ELF-1 (cell line): Measurements from ENCODE around the gene ANP32B.
"Not testable (repeated sequence)": the region's sequence is repeated elsewhere in the genome, so short reads cannot be mapped to it uniquely, and the experiment has no call there.

Experiments
- DNase-seq: peaks from one replicate; pipeline ENCODE4 v3.0.0-alpha.2; 2016; ENCODE audit warnings: low read depth, low spot score

Gene ANP32B

GRCh38 chr9:97992219-97992618, 9.1 kb downstream of the ANP32B start:
- DNase-seq: no peak

DNA sequence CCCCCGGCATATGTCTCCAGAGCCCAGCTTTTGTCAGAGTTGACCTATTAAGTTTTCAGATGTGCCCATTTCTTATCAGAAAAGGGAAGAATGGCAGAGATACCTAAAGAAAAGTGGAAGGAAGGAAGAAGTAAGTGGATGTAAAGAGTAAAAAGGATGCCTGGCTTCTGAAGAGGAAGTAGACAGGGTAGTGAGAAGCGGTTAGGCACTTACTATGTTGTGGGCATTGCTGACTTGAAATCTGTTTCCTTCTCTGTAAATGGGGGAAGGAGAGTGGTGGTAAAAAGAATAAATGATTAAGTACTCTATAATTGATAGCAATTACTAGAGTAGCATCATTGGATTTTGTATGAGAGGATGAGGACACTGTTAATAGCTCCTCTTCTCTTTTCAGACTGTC, 9.9 kb downstream of the ANP32B start:
- DNase-seq: no peak

DNA sequence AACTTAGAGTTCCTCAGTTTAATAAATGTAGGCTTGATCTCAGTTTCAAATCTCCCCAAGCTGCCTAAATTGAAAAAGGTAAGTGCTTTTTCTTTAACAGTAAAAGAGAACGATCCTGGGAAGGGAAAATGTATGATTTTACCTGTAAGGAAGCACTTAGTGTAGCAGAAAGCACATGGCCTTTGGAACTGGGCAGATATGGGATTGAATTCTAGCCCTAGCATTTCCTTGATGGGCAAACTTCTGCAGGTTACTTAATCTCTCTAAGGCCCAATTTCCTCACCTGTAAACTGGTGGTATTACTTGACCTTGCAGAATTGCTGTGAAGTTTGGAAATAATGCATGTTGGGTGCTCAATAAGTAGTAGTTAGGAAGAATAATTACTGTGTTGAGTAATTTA, 11.6 kb downstream of the ANP32B start:
- DNase-seq: no peak

DNA sequence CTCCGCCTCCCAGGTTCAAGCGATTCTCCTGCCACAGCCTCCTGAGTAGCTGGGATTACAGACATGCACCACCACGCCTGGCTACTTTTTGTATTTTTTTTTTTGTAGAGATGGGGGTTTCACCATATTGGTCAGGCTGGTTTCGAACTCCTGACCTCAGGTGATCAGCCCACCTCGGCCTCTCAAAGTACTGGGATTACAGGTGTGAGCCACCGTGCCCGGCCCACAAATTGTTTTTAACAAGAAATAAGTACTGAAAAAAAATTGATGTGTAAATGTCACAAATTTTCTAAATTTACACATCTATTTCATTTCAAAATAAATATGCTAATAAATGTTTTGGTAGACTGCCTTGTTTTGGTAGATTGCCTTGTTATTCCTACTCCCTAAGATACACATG, 13.5 kb downstream of the ANP32B start:
- not testable (repeated sequence) for DNase-seq

- DNase-seq: no peak
These were observed 14.5 kb downstream of the ANP32B start for GRCh38 chr9:97997330-97998276.

DNA sequence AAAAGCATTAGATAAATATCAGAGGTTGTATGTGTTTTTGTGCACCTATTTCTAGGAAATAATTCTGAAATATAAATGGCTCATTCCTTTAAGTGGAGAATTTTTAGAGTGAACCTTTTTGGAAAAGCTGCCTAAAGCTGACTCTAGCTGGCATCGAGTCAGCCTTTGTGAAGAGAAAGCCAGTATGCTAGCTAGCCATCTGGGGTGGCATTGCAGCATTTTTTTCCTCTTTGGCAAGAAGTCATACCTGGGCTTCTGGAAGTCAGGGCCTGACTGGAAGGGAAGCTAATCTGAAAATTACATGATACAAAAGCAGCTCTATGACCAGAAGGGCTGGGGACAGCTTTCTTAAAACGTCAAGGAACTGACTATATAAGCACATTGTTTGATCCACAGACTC, 19.7 kb downstream of the ANP32B start:
- no peak for DNase-seq

GRCh38 chr9:98006127-98006796, 23.1 kb downstream of the ANP32B start:
- DNase-seq: no peak

DNA sequence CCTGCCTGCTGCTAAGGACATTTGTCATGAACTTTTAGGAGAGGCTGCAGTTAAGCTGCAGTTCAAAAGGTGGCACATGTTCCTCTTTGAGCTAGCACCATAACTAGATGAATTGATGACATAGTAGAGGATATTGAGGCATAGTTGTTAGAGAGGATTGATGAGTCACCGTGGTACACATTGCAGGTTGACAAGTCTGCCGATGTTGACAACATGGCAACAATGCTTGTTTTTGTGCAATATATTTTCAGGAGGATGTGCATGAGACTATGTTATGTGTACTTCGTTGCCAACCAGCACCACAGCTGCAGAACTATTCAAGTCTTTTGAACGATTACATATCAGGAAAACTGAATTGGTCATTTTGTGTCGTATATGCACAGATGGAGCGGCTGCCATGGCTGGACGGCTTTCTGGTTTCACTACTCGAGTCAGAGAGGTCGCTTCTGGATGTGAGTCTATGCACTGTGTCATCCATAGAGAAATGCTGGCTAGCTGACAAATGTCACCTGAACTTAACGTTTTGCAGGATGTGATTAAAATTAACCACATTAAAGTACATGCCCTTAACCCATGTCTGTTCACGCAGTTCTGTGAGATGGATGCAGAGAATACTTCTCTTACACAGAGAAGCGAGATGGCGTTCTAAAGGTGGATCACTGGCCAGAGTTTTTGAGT, 24.2 kb downstream of the ANP32B start:
- no peak for DNase-seq

GRCh38 chr9:98008764-98009163, 25.6 kb downstream of the ANP32B start:
- no peak for DNase-seq

DNA sequence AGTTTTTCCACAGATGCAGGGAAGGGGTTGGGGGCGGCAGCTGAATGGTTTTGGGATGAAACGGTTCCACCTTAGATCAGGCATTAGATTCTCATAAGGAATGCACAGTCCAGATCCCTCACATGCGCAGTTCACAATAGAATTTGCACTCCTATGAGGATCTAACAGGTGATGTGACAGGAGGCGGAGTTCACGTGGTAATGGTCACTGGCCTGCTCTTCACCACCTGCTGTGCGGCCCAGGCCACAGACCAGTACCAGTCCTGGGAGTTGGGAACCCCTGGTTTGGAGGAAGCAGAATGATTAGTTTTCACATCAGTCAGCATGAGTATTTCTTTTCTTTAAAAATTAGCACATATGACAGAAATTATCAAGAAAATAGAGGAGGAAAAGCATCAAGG, 26.3 kb downstream of the ANP32B start:
- no peak for DNase-seq

GRCh38 chr9:98009936-98010335, 26.8 kb downstream of the ANP32B start:
- DNase-seq: no peak

- no peak for DNase-seq
These were observed 27.3 kb downstream of the ANP32B start for GRCh38 chr9:98010445-98010844.

- no peak for DNase-seq
These were observed 28.0 kb downstream of the ANP32B start for GRCh38 chr9:98011122-98011521.

GRCh38 chr9:98016137-98016680, 33.1 kb downstream of the ANP32B start:
- no peak for DNase-seq

DNA sequence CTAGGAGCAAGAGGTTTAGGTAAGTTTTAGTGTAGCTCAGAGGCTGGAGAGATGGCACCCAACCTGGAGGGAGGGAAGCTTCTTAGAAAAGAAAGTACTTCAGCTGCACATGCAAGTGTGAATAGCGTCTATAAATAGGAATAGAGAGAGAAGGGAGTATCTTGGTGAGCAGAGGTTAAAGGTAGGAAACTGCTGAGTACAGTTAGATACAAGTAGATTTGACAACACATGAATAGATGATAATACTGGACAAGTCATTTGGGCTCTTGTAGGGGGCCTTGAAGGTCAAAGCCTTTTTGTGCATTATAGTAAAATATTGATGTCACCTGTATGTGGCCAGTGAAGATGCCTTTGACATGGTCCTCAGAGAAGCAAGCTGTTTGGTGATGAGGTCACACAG, 34.2 kb downstream of the ANP32B start:
- DNase-seq: no peak

DNA sequence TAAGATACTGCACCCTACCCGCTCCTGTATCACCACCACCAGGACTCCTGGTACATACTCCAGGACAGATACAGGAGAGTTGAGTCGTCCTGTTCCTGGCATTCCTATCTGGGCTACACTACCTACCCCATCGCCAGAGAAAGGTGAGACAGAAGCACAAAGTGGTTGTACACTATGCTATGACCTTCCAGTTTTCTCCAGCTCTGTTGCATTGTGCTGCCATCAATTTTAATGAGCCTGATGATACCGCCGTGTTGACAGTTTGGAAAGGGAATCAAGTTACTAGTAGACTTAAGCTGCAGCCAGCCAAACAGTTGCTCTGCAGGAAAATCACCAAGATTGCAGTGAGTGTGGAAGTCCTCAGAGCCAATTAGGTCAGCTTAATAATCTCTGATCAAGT, 35.2 kb downstream of the ANP32B start:
- no peak for DNase-seq

DNA sequence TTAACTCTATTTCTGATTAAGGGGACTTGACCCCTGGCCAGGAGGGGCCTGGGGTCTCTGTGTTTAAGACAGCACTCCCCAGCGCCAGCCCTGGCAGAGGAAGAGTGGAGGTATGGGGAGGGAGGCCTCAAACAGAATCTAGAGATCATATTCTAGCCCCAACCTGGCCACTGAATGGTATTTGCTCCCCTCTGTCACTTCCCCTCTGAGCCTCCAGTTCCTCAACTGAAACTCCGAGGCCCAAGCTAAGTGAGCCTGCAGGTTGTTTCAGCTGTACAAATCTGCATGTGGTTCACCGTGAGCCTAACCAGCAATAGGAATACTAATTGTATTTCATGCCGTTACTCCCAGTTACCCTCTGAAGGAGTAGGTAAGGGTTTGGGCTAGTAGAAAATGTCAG, 36.0 kb downstream of the ANP32B start:
- no peak for DNase-seq

DNA sequence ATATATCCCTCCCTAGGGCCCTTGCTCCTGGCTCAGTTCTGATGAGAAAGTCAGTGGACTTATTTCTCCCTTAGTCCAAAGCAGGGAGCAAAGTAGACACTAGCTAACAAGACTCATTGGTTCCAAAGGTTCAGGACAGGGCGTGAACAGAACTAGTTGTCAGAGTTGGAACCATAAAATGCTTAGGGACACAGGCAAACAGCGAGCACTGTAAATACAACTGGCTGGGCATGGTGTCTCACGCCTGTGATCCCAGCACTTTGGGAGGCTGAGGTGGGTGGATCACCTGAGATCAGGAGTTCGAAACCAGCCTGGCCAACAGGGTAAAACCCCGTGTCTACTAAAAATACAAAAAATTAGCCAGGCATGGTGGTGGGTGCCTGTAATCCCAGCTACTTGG, 36.7 kb downstream of the ANP32B start:
- not testable (repeated sequence) for DNase-seq

DNA sequence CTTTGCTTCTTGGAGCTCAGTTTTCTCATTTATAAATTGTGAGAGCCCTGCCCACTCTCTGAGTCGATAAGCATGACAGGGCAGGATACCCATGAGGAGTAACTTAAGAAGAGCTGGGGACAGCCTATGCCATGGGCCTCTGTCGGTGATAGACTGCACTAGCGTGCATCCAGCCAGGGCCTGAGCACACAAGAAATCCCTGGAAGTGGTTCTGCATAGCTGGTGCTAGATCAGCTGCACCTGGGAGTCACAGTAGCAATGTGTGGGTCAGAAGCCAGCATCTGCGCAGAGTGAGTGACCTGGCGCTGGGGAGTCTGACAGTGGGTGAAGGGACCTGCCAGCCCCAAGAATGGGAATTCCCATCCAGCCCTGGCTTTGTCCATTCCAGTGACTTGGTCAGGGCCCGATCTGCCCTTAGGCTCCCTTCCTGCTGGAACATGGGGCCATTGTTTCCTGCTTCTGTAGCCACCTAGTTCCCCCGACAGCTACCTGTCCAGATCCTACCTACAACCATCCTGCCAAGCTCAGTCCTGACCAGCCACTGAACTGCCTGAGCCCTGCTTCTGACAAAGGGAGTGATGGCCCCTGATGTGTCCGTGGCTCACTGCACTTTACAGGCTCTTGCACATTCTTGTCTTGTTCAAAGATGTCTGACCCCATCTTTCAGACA, 37.5 kb downstream of the ANP32B start:
- no peak for DNase-seq

GRCh38 chr9:98021306-98022040, 38.3 kb downstream of the ANP32B start:
- DNase-seq: no peak

DNA sequence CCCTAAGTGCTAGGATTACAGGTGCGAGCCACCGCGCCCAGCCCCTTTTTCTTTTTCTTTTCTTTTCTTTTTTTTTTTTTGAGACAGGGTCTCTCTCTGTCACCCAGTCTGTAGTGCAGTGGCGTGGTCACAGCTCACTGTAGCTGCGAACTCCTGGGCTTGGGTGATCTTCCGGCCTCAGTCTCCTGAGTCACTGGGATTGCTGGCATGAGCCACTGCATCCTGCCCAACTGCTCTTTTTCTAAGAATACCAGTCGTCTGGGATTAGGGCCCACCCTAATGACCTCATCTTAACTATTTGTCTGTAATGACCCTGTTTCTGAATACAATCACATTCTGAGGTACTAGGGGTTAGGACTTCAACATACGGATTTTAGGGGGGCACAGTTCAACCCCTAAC, 39.3 kb downstream of the ANP32B start:
- DNase-seq: no peak
